ENCODE data around the gene CDH22.

DNA sequence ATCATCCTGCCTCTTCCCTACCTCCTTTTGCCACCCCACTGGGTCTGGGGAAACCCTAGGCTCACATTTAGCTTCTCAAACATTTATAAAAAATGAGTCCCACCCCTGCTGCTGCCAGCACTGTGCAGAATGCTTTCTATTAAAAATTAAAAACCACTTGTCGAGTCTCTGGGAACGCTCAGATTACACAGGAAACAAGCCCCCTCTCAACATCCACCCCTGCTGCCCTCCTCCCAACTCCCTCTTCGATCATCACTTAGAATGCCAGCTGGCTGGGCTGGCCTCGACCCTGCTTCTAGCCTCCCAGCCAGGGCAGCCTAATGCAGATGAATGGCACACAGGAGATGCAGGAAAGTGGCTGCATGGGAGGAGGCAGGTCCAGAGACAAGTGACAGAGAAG, 75.8 kb downstream of the CDH22 start:
- TF ChIP-seq CTCF (IDR thresholded peaks at IDR 0.05) (no peak), EZH2 (IDR thresholded peaks at IDR 0.05; ENCODE audit: borderline replicate concordance, insufficient read depth, low read depth, low read length, poor library complexity, severe bottlenecking) (no peak)
